Panc1 (cell line): ENCODE measurements around the gene MAPK7. TPM values are rescaled to one million over a fixed set of nuclear protein-coding genes. Genes with fewer than 3 reads are reported as not detected.
A peak's percentile ranks its signal among the peaks of the same experiment; 100 is the strongest.

ENCODE experiments used
- ATAC-seq: fragments of 200-7000 bp; cut with Tn5 transposase; 2 replicates; pipeline ENCODE4 v1.9.1; 2020; ENCODE audit warnings: mild to moderate bottlenecking, moderate library complexity
- BruUV-seq: library from RNA; stranded (reverse); fragments of 400-500 nt; replicated peaks from 2 replicates; lab custom pipeline; 2021; lab: Mats Ljungman, UMichigan
- CTCF ChIA-PET: fragments of 300-600 bp; sonication (Branson Sonifier 250); formaldehyde crosslinking; loops from one replicate; lab custom pipeline; 2022; ENCODE audit warnings: antibody characterized with exemption; lab: Charles Lee
- POLR2A ChIA-PET: fragments of 300-600 bp; sonication (Branson Sonifier 250); formaldehyde crosslinking; loops from one replicate; lab custom pipeline; 2022; ENCODE audit warnings: antibody characterized with exemption; lab: Charles Lee
- DNase-seq: peaks from one replicate; pipeline ENCODE4 v3.0.0-alpha.2; 2010; ENCODE audit warnings: low read depth, low spot score
- H3K27ac ChIP-seq: 2 replicates; pipeline ENCODE4 v1.5.1; 2011; ENCODE audit warnings: mild to moderate bottlenecking, low read length, inconsistent platforms
- H3K27me3 ChIP-seq: fragments of 200-500 bp; sonication (Bioruptor generic); 2 replicates; pipeline ENCODE4 v1.6.0; 2014; ENCODE audit warnings: low read length, inconsistent platforms; ENCODE audit not compliant: control insufficient read depth, insufficient read depth
- H3K36me3 ChIP-seq: fragments of 200-500 bp; sonication (Bioruptor generic); 2 replicates; pipeline ENCODE4 v1.5.1; 2014; ENCODE audit warnings: inconsistent platforms, mild to moderate bottlenecking, low read length, moderate library complexity; ENCODE audit not compliant: control insufficient read depth, insufficient read depth
- H3K4me1 ChIP-seq: 2 replicates; pipeline ENCODE4 v1.5.1; 2011; ENCODE audit warnings: inconsistent platforms, mild to moderate bottlenecking, low read length, moderate library complexity; ENCODE audit not compliant: control insufficient read depth, insufficient read depth
- H3K4me3 ChIP-seq, 2 experiments: 2 replicates each; pipeline ENCODE4 v1.5.1; 2011 to 2012; ENCODE audit warnings: low read depth in 2 of 2, low read length in 2 of 2, mild to moderate bottlenecking in 2 of 2, inconsistent platforms in 1 of 2, moderate library complexity in 1 of 2
- H3K9me3 ChIP-seq: fragments of 200-500 bp; sonication (Bioruptor generic); 2 replicates; pipeline ENCODE4 v1.5.1; 2014; ENCODE audit warnings: low read depth, mild to moderate bottlenecking, inconsistent platforms, low read length, moderate library complexity; ENCODE audit not compliant: control insufficient read depth, insufficient read depth
- CTCF ChIP-seq: fragments of 450-650 bp; IDR thresholded peaks from 2 replicates; pipeline ENCODE4 v1.5.1; 2017; ENCODE audit warnings: mild to moderate bottlenecking
- POLR2AphosphoS5 ChIP-seq: IDR thresholded peaks from 2 replicates; pipeline ENCODE4 v1.6.1; 2012; ENCODE audit warnings: mild to moderate bottlenecking, low read depth, low read length, moderate library complexity
- REST ChIP-seq, 2 experiments: IDR thresholded peaks; 2 replicates each; pipeline ENCODE4 v1.6.1; 2011 to 2012; ENCODE audit warnings: low read depth in 2 of 2, control low read depth in 1 of 2, low read length in 1 of 2, mild to moderate bottlenecking in 1 of 2, moderate library complexity in 1 of 2; ENCODE audit not compliant: insufficient read depth in 1 of 2
- SIN3A ChIP-seq: IDR thresholded peaks from 2 replicates; pipeline ENCODE4 v1.6.1; 2012; ENCODE audit warnings: low read depth, mild to moderate bottlenecking, low read length, moderate library complexity, borderline replicate concordance; ENCODE audit not compliant: insufficient read depth
- TCF7L2 ChIP-seq: IDR thresholded peaks from 2 replicates; pipeline ENCODE4 v1.6.1; 2011; ENCODE audit warnings: mild to moderate bottlenecking, low read depth, low read length, inconsistent platforms
- in situ Hi-C: cut with HindIII; loops from 2 replicates; pipeline ENCODE4 v1.10.0; 2016; ENCODE audit warnings: low sequenced_read_pairs, low pct_unique_long_range_greater_than_20kb
- intact Hi-C: fragments of 100-400 bp; cut with micrococcal nuclease; formaldehyde crosslinking; loops from one replicate; pipeline ENCODE4 v1.10.0; 2022; ENCODE audit not compliant: unreplicated experiment
- total RNA-seq: library from RNA; stranded (reverse); gene quantifications from one replicate; pipeline ENCODE4 v1.2.1, GENCODE V29; 2021; ENCODE audit not compliant: unreplicated experiment

Gene MAPK7
- total RNA-seq, 1 experiment from 2014 or later = 28.9 TPM

- intact Hi-C loops = loop anchor here (2.0 kb wide), 1 partner anchor 85 kb away; no protein-coding TSS in a partner anchor
- CTCF ChIA-PET = no interaction called here
- DNase-seq (no peak), ATAC-seq (no peak)
- Histone ChIP-seq H3K4me1 (peaks cover 5% of the 10 kb centered on the region), H3K36me3 (no peaks in the 10 kb centered on the region; the same call in 1 of the 2 replicates), H3K27me3 (no peaks in the 10 kb centered on the region), H3K9me3 (no peaks in the 10 kb centered on the region), H3K4me3 (peak overlapping the region; percentile 58 to 79), H3K27ac (peak overlapping the region; percentile 81)
- in situ Hi-C loops = no loop called here
- no TSS peak for BruUV-seq
- TF ChIP-seq POLR2AphosphoS5 = no peak
- TF ChIP-seq TCF7L2 = no peak
- TF ChIP-seq SIN3A = no peak
- 0 out of 4 replicates have a peak, but pooled peaks of 1 of the 2 experiments have one; percentile 56 for TF ChIP-seq REST (IDR thresholded peaks at IDR 0.05; ENCODE audit: insufficient read depth in 1 of 2, low read depth in 2 of 2, low read length in 1 of 2)
- no peak for TF ChIP-seq CTCF
- POLR2A ChIA-PET = interaction anchor here (0.8 kb wide), 1 partner anchor 16 kb away, joined by 3 read pairs; the partner anchor contains the start of gene MAPK7
Observed at GRCh38 chr17:19361944-19362276, 16.4 kb upstream of the MAPK7 start.

GRCh38 chr17:19362277-19363113 is 15.8 kb upstream of the MAPK7 start, which contains the start of gene B9D1:
Gene B9D1, minus strand, starts transcription at chr17:19362723. Its CDS starts 154 bp downstream, at chr17:19362569.
- in situ Hi-C loops = no loop called here
- H3K36me3 ChIP-seq = no peaks in the 10 kb centered on the region; the same call in 1 of the 2 replicates
- ChIA-PET POLR2A (interaction anchor here (0.8 kb wide), 1 partner anchor 15 kb away, joined by 3 read pairs; the partner anchor contains the start of gene MAPK7), CTCF (interaction anchor here (0.6 to 1.3 kb wide), 5 partner anchors 15 to 163 kb away, joined by 3 to 8 read pairs (median 6); no protein-coding TSS in a partner anchor)
- intact Hi-C loops = loop anchor here (2.0 kb wide), 1 partner anchor 84 kb away; no protein-coding TSS in a partner anchor
- ATAC-seq (peak; percentile 92), DNase-seq (peak; percentile 71)
- no peaks in the 10 kb centered on the region for H3K9me3 ChIP-seq
- no peaks in the 10 kb centered on the region for H3K27me3 ChIP-seq
- peak within 1 kb of the TSS; percentile 58 to 79 for H3K4me3 ChIP-seq
- TF ChIP-seq SIN3A = 0 out of 2 replicates have a peak, but pooled peaks have one; percentile 28
- peak; percentile 96 for TF ChIP-seq CTCF
- TF ChIP-seq POLR2AphosphoS5 = peak; percentile 25; the same call in 1 of the 2 replicates
- TF ChIP-seq REST (IDR thresholded peaks at IDR 0.05; ENCODE audit: insufficient read depth in 1 of 2, low read depth in 2 of 2, low read length in 1 of 2) = peak in 1 of 2 experiments; percentile 11; a peak in 1 of 4 replicates
- no peak for TF ChIP-seq TCF7L2
- no TSS peak for BruUV-seq
- H3K27ac ChIP-seq = peak within 1 kb of the TSS; percentile 81
- peaks cover 5% of the 10 kb centered on the region for H3K4me1 ChIP-seq
